TTC549 (cell line): ENCODE results near the gene STAB1.
"Not testable (repeated sequence)": the region's sequence is repeated elsewhere in the genome, so short reads cannot be mapped to it uniquely, and the experiment has no call there.

ENCODE experiments used
- FAIRE-seq: peaks from 2 replicates; lab custom pipeline; 2012; peaks lifted over from hg19 to GRCh38; lab: Jason Lieb, UNC

STAB1 gene

GRCh38 chr3:52523386-52524257 is 28.5 kb downstream of the STAB1 start:
- no peak for FAIRE-seq

- no peak for FAIRE-seq
These were observed 29.2 kb downstream of the STAB1 start for GRCh38 chr3:52524258-52524751.

GRCh38 chr3:52524752-52525679 is 29.9 kb downstream of the STAB1 start:
- no peak for FAIRE-seq

GRCh38 chr3:52525680-52526561 is 30.8 kb downstream of the STAB1 start:
- FAIRE-seq = no peak

- FAIRE-seq = not testable (repeated sequence)
These were observed 31.5 kb downstream of the STAB1 start for GRCh38 chr3:52526671-52527038.

GRCh38 chr3:52527039-52527731 is 32.0 kb downstream of the STAB1 start:
- FAIRE-seq = no peak

- no peak for FAIRE-seq
These were observed 32.8 kb downstream of the STAB1 start for GRCh38 chr3:52527732-52528585.

GRCh38 chr3:52528586-52529375 is 33.6 kb downstream of the STAB1 start:
- FAIRE-seq = no peak

GRCh38 chr3:52529376-52530333 is 34.5 kb downstream of the STAB1 start:
- FAIRE-seq = no peak

GRCh38 chr3:52530918-52531826 is 36.0 kb downstream of the STAB1 start:
- FAIRE-seq = no peak

GRCh38 chr3:52531860-52532516 is 36.9 kb downstream of the STAB1 start:
- no peak for FAIRE-seq

GRCh38 chr3:52532517-52532837 is 37.3 kb downstream of the STAB1 start:
- FAIRE-seq = no peak

- no peak for FAIRE-seq
These were observed 37.9 kb downstream of the STAB1 start for GRCh38 chr3:52532838-52533622.

- no peak for FAIRE-seq
These were observed 38.6 kb downstream of the STAB1 start, which contains the start of gene NT5DC2 for GRCh38 chr3:52533623-52534280. NT5DC2 (minus strand) TSS chr3:52533857; CDS start chr3:52533737, 120 bp downstream.
